Activated CD8-positive, alpha-beta T cell treated with anti-CD3 and anti-CD28 coated beads, Interleukin-2, amount 10 ng/mL, durations not matched to agents 7 days and 5 days (primary cell): Measurements from ENCODE around the gene WASF3. TPM values are rescaled to one million over a fixed set of nuclear protein-coding genes. Genes with fewer than 3 reads are reported as not detected.

ENCODE experiments used
- ATAC-seq: fragments of 150-1000 bp; cut with Tn5 transposase; one replicate; pipeline ENCODE4 v1.10.0; 2021; ENCODE audit warnings: moderate library complexity
- CTCF ChIA-PET: fragments of 350-600 bp; sonication (Branson Sonifier 250); formaldehyde crosslinking; loops from one replicate; lab custom pipeline; 2021; ENCODE audit warnings: antibody characterized with exemption; lab: Charles Lee
- POLR2A ChIA-PET: fragments of 350-600 bp; sonication (Branson Sonifier 250); formaldehyde crosslinking; loops from one replicate; lab custom pipeline; 2021; ENCODE audit warnings: antibody characterized with exemption; lab: Charles Lee
- DNase-seq: peaks from one replicate; pipeline ENCODE4 v3.0.0-alpha.2; 2020
- H3K27ac Mint-ChIP-seq: one replicate; pipeline ENCODE4 v1.8.0; 2021; ENCODE audit warnings: mild to moderate bottlenecking, mixed read lengths
- H3K27me3 Mint-ChIP-seq: one replicate; pipeline ENCODE4 v1.8.0; 2021; ENCODE audit warnings: low read depth, mixed read lengths
- H3K36me3 Mint-ChIP-seq: one replicate; pipeline ENCODE4 v1.8.0; 2021; ENCODE audit warnings: low read depth, mixed read lengths
- H3K4me1 Mint-ChIP-seq: one replicate; pipeline ENCODE4 v1.8.0; 2021; ENCODE audit warnings: low read depth, mixed read lengths
- H3K4me3 Mint-ChIP-seq: one replicate; pipeline ENCODE4 v1.8.0; 2021; ENCODE audit warnings: mild to moderate bottlenecking, mixed read lengths
- H3K9me3 Mint-ChIP-seq: one replicate; pipeline ENCODE4 v1.8.0; 2022; ENCODE audit warnings: mixed read lengths; ENCODE audit not compliant: insufficient read depth
- total RNA-seq, 2 experiments: library from RNA; stranded (reverse); gene quantifications; one replicate each; pipeline ENCODE4 v1.2.3, GENCODE V29; 2021

The WASF3 gene
- total RNA-seq, 2 experiments from 2014 or later, result not detected

DNA sequence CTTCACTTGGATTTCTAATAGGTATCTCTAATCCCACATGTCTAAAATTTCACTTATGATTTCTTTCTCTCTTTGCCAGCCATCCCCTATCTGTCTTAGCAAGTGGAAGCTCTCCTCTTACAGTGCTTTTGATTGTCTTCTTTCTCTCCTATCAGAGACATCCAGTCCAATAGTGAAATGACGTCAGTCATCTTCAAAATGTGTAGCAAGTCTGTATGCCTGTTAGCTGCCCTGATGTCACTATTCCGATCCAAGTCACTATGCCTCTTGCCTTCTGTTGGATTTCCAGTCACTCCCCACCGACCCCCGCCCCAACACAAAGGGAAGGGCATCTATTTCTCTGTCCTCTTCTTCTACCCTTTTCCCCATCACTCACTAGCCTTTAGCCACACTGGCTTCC lies 96.4 kb downstream of the WASF3 start:
- ATAC-seq (no peak), DNase-seq (no peak)
- CTCF ChIA-PET, result interaction anchor here (0.6 kb wide), 1 partner anchor 1957 kb away, joined by 5 read pairs; no protein-coding TSS in a partner anchor
- H3K27me3 Mint-ChIP-seq, result peaks cover 8% of the 10 kb centered on the region
- POLR2A ChIA-PET, result no interaction called here
- no peaks in the 10 kb centered on the region for H3K9me3 Mint-ChIP-seq
- no peaks in the 10 kb centered on the region for H3K4me1 Mint-ChIP-seq
- no peaks in the 10 kb centered on the region for H3K36me3 Mint-ChIP-seq
- no peak overlapping the region for H3K4me3 Mint-ChIP-seq
- H3K27ac Mint-ChIP-seq, result no peak overlapping the region

DNA sequence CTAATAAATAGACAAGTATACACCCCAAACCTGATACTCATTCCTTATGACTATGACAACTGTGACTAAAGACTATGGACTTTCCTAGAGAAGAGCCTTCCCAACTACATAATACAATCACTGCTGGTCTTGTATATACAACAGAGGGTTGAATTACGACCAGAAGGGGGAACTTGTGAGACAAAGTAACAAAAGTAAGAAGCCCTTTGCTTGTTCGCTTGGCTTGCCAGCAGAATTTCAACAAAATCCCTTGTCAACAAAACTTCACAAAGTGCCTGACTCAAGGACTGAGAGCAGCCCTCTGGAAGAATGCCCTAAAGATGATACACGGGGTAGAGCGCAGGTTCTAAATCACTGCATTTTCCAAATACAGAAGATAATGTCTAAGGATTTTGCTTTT lies 99.4 kb downstream of the WASF3 start:
- no peak for DNase-seq
- Mint-ChIP-seq H3K36me3 (no peaks in the 10 kb centered on the region), H3K4me1 (no peaks in the 10 kb centered on the region), H3K9me3 (no peaks in the 10 kb centered on the region), H3K27me3 (peaks cover 2% of the 10 kb centered on the region), H3K4me3 (no peak overlapping the region), H3K27ac (no peak overlapping the region)
- ChIA-PET POLR2A (no interaction called here), CTCF (interaction anchor here (1.2 kb wide), 1 partner anchor 42 kb away, joined by 6 read pairs; no protein-coding TSS in a partner anchor)
- no peak for ATAC-seq

DNA sequence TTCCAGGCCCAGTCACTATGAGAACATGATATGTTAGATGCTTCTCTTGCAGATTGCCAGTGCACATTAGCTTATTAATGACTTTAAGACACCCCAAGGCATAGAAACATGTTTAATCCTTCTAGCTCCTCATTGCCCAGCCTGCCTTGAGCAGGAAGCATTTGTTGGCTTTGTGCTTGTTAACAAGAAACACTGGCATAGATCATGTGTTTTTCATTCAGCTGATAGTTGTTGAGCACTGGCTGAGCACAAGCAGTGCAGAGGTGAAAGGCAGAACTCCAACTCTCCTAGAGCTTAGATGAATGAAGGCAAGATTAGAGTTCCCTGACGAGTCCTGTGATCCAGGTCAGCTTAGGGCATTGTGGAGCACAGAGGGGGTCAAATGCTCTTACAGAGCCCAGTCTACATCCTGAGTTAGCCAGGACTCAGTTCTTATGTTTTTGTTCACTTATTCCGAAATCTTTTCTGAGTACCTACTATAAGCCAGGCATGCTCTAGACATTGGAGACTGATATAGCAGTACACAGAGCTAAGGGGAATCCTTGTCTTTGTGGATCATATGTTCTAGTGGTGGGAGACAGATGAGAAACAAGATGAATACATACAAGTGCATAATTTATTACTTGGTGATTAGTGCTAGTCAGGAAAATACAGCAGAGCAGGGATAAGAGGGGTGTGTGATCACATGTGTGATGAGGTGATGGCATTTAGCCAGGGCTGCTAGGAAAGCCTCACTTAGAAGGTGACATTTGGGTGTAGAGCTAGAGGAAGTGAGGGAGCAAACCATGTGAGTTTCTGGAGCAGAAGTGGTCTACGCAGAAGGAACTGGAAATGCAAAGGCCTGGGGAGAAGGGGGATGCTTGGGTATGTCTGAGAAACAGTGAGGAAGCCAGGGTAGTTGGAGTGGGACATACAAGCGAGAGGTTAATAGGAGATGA lies 101.2 kb downstream of the WASF3 start:
- H3K9me3 Mint-ChIP-seq, result no peaks in the 10 kb centered on the region
- H3K27me3 Mint-ChIP-seq, result peaks cover 4% of the 10 kb centered on the region
- ATAC-seq, result no peak
- H3K4me1 Mint-ChIP-seq, result no peaks in the 10 kb centered on the region
- no peaks in the 10 kb centered on the region for H3K36me3 Mint-ChIP-seq
- no peak for DNase-seq
- H3K4me3 Mint-ChIP-seq, result no peak overlapping the region
- H3K27ac Mint-ChIP-seq, result no peak overlapping the region
- CTCF ChIA-PET, result interaction anchor here (1.4 kb wide), 1 partner anchor 473 kb away, joined by 3 read pairs; no protein-coding TSS in a partner anchor
- POLR2A ChIA-PET, result no interaction called here

DNA sequence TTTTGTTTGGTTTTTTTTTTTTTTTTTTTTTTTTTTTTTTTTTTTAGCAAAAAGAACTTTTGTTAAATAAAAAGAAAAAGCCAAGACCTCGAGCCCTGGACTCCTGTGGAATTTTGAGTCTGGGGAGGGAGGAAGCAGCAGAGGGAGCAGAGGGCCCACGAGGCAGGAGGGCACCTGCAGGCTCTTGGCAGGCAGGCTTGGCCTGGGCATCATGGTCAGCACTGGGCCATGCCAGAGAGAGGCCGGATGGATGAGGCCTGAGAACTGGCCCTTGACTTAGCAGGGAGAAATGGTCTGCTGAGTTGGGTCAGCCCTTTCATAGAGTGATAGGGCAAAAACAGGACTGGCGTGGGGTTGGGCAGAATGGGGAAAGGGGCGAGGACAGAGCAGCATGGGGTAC lies 102.7 kb downstream of the WASF3 start:
- CTCF ChIA-PET, result interaction anchor here (1.4 kb wide), 1 partner anchor 475 kb away, joined by 3 read pairs; no protein-coding TSS in a partner anchor
- no peaks in the 10 kb centered on the region for H3K9me3 Mint-ChIP-seq

DNA sequence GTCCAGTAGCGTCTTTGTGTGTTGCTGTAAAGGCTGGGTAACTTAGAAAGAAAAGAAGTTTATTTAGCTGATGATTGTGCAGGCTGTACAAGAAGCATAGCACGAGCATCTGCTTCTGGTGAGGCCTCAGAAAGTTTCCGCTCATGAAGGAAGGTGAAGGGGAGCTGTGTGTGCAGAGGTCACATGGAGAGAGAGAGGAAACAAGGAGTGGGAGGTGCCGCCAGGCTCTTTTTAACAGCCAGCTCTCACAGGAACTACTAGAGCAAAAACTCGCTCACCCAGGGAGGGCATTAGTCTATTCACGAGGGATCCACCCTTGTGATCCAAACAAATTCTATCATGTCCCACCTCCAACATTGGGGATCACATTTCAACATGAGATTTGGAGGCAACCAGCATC lies 103.3 kb downstream of the WASF3 start:
- ChIA-PET POLR2A (no interaction called here), CTCF (no interaction called here)
- H3K4me3 Mint-ChIP-seq, result no peak overlapping the region
- DNase-seq (no peak), ATAC-seq (no peak)
- H3K36me3 Mint-ChIP-seq, result no peaks in the 10 kb centered on the region
- H3K27me3 Mint-ChIP-seq, result peaks cover 7% of the 10 kb centered on the region
- H3K27ac Mint-ChIP-seq, result no peak overlapping the region
- no peaks in the 10 kb centered on the region for H3K4me1 Mint-ChIP-seq
- H3K9me3 Mint-ChIP-seq, result no peaks in the 10 kb centered on the region

More for the DNA sequence above, 102.7 kb downstream of the WASF3 start:
- Mint-ChIP-seq H3K27me3 (peaks cover 7% of the 10 kb centered on the region), H3K27ac (no peak overlapping the region), H3K36me3 (no peaks in the 10 kb centered on the region), H3K4me3 (no peak overlapping the region), H3K4me1 (no peaks in the 10 kb centered on the region)
- no peak for DNase-seq
- POLR2A ChIA-PET, result no interaction called here
- ATAC-seq, result no peak

DNA sequence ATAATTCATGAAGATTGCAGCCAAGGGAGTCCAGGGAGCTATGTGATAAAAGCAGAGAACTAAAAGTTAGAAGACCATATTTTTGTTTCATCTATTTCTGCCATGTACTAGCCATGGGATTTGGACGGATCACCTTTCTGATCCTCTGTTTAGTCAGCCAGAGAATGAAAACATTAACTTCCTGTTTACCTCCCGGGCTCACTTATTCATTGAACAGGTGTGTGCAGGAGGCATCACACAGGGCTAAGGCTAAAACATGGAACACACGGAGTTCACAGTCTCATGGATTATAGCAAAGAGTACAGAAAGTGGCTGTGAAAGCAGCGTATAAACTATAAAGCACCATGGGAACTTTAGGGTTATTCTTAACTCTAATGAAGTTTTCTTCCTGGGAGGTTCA lies 106.3 kb downstream of the WASF3 start:
- H3K4me1 Mint-ChIP-seq, result no peaks in the 10 kb centered on the region
- ATAC-seq (no peak), DNase-seq (no peak)
- CTCF ChIA-PET, result interaction anchor here (0.8 kb wide), 1 partner anchor 35 kb away, joined by 3 read pairs; no protein-coding TSS in a partner anchor
- H3K27ac Mint-ChIP-seq, result no peak overlapping the region
- POLR2A ChIA-PET, result no interaction called here
- no peaks in the 10 kb centered on the region for H3K36me3 Mint-ChIP-seq
- no peak overlapping the region for H3K4me3 Mint-ChIP-seq
- peaks cover 11% of the 10 kb centered on the region for H3K27me3 Mint-ChIP-seq
- no peaks in the 10 kb centered on the region for H3K9me3 Mint-ChIP-seq

DNA sequence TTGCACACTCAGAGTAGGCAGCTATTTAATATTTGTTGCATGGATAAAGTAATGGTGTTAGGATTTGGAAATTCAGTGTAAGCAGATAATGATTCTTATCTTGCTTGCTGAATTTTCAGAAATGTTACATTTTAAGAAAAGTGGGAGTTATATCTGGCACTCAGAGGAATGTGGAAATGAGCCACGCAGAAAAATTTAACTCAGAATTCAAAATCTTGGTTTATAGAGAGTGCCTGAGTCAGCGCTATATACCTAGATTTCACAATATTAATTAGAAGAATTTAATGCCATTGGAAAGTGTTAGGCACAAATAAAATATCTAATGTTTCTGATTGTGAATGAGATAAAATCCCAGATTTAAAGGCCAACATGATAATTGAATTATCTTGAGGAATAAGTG lies 106.8 kb downstream of the WASF3 start:
- H3K27me3 Mint-ChIP-seq, result peaks cover 11% of the 10 kb centered on the region
- H3K36me3 Mint-ChIP-seq, result no peaks in the 10 kb centered on the region
- DNase-seq, result no peak
- no peaks in the 10 kb centered on the region for H3K9me3 Mint-ChIP-seq
- no peak for ATAC-seq
- ChIA-PET POLR2A (no interaction called here), CTCF (no interaction called here)
- H3K4me3 Mint-ChIP-seq, result no peak overlapping the region
- H3K27ac Mint-ChIP-seq, result no peak overlapping the region
- no peaks in the 10 kb centered on the region for H3K4me1 Mint-ChIP-seq

DNA sequence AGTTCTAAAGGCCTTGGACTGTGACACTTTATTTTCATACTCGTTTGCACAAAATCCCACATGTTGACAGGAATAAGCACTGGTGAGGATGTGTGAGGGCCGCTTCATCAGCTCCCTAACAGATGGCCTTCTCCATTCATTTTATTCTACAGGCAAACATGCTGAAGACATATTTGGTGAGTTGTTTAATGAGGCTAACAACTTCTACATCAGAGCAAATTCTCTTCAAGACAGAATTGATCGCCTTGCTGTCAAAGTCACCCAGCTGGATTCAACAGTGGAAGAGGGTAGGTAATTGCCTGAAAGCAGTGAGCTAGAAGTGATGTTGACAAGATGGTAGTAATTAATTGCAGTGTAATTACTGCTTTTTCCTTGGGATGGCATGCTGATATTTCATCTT lies 107.4 kb downstream of the WASF3 start:
- Mint-ChIP-seq H3K27me3 (peaks cover 11% of the 10 kb centered on the region), H3K4me1 (no peaks in the 10 kb centered on the region), H3K4me3 (no peak overlapping the region), H3K9me3 (no peaks in the 10 kb centered on the region), H3K27ac (no peak overlapping the region), H3K36me3 (no peaks in the 10 kb centered on the region)
- POLR2A ChIA-PET, result no interaction called here
- ATAC-seq, result no peak
- CTCF ChIA-PET, result no interaction called here
- no peak for DNase-seq

DNA sequence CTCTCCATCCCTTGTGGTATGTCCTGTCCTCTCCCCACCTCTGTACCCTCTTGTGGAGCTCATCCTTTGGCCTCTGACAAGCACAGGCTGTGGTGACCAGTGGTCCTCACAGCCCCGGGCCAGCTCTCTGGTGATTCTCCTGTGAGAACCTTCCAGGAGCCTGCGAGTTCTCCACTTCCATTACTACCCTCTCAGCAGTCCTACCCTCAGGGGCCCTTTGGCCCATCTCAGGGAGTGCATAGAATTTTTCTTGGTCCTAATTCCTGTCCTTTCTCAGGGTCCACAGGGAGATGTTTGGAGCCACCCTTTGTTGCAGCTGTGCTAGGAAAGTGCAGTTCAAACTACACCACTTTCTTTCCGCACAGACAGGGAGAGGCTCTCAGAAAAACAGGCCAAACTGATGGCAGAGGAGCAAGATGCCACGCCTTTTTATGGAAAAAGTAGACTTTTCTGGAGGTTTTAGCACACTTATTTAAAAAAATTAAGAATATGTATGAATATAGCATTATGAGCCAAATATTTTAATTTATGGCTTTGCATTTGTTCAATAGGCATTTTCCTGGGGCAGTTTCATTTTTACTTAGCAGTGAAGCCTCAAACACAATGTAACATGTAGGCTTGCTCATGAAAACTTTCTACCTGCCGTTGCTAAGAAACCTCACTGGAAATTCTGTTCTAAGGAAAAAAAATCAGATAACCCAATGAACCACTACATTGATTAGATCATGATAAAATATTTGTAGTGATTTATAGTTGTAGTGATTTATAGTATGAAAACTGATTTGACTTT lies 111.1 kb downstream of the WASF3 start:
- H3K27me3 Mint-ChIP-seq, result peaks cover 16% of the 10 kb centered on the region
- H3K4me3 Mint-ChIP-seq, result no peak overlapping the region
- ATAC-seq (no peak), DNase-seq (no peak)
- ChIA-PET CTCF (no interaction called here), POLR2A (no interaction called here)
- H3K36me3 Mint-ChIP-seq, result no peaks in the 10 kb centered on the region
- H3K27ac Mint-ChIP-seq, result no peak overlapping the region
- H3K9me3 Mint-ChIP-seq, result no peaks in the 10 kb centered on the region
- no peaks in the 10 kb centered on the region for H3K4me1 Mint-ChIP-seq

DNA sequence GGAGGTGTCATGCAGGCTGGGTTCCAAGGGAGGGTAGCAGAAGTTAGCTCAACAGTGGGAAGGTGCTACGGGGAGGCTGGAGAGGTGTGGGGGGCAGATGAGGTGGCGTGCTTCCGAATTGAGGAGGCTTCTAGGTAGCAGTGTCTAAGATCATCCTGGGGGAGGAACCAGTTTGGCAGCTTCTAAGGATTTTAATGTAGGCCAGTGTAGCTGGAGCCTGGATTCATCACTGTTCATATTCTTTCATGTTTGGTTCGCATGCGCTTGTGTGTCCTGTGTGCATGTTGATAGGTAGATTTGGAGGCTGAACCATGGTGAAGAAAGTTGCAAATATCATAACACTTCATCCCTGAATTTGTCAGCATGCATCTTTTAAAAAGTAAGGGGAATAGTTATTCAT lies 116.4 kb downstream of the WASF3 start:
- H3K27ac Mint-ChIP-seq, result no peak overlapping the region
- no peaks in the 10 kb centered on the region for H3K4me1 Mint-ChIP-seq
- H3K27me3 Mint-ChIP-seq, result peaks cover 19% of the 10 kb centered on the region
- ATAC-seq (no peak), DNase-seq (no peak)
- ChIA-PET CTCF (no interaction called here), POLR2A (no interaction called here)
- no peak overlapping the region for H3K4me3 Mint-ChIP-seq
- H3K9me3 Mint-ChIP-seq, result no peaks in the 10 kb centered on the region
- no peaks in the 10 kb centered on the region for H3K36me3 Mint-ChIP-seq

DNA sequence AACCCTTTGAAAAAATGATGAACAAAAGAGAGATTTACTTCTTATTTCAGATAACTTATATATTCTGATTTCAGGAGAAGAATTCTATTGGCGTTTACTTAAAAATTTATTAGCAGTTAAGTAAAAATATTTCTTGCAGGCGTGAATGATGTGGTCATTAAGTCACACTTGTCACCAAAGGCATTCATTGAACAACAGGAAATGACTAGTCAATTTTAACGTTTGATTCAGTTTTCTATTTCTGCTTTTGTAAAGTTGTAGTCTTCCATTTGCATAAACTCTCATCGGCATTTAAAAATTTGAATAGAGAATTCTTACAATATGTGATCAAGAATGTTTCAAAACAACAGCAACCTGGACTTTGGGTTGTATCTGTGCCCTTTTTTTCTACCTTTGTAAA lies 119.7 kb downstream of the WASF3 start:
- Mint-ChIP-seq H3K36me3 (no peaks in the 10 kb centered on the region), H3K27me3 (peaks cover 18% of the 10 kb centered on the region), H3K9me3 (no peaks in the 10 kb centered on the region), H3K27ac (no peak overlapping the region), H3K4me3 (no peak overlapping the region), H3K4me1 (no peaks in the 10 kb centered on the region)
- DNase-seq (no peak), ATAC-seq (no peak)
- POLR2A ChIA-PET, result no interaction called here
- CTCF ChIA-PET, result interaction anchor here (1.0 kb wide), 1 partner anchor 21 kb away, joined by 3 read pairs; no protein-coding TSS in a partner anchor

DNA sequence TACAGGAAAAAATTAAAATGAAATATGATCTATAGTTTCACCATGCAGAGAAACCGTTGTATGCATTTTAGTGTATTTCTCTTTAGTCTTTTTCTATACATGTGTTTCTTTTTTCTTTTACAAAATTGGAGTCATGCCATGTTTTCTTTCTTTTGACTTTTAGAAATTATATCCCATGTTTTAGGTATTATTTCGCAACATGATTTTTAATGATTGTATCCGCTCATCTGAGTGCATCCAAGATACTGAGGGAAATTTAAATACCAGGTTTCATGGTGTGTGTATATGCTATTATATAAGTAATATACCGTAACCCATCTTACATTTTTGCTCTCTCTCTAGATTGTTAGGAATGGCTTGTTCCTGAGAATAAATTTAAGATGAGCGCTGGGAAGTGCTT lies 120.8 kb downstream of the WASF3 start:
- Mint-ChIP-seq H3K4me1 (no peaks in the 10 kb centered on the region), H3K36me3 (no peaks in the 10 kb centered on the region), H3K27me3 (peaks cover 10% of the 10 kb centered on the region), H3K9me3 (no peaks in the 10 kb centered on the region), H3K27ac (no peak overlapping the region), H3K4me3 (no peak overlapping the region)
- POLR2A ChIA-PET, result no interaction called here
- no peak for DNase-seq
- CTCF ChIA-PET, result no interaction called here
- ATAC-seq, result no peak
